NB4 (cell line): Measurements from ENCODE around the gene PLP2.

Experiments used
- MYC ChIP-seq: IDR thresholded peaks from 2 replicates; pipeline ENCODE4 v1.6.1; 2011; ENCODE audit warnings: low read depth, low read length
- POLR2A ChIP-seq: IDR thresholded peaks from 2 replicates; pipeline ENCODE4 v1.6.1; 2011; ENCODE audit warnings: mild to moderate bottlenecking; ENCODE audit not compliant: insufficient read length; ENCODE audit errors: extremely low read depth
- TF ChIP-seq, protein P1 (sequence below): IDR thresholded peaks from one replicate; pipeline ENCODE4 v1.5.1; 2012; ENCODE audit warnings: low read depth, low read length
- TF ChIP-seq, protein P2 (sequence below): IDR thresholded peaks from 2 replicates; pipeline ENCODE4 v1.6.1; 2011; ENCODE audit warnings: low read depth, low read length

DNA sequence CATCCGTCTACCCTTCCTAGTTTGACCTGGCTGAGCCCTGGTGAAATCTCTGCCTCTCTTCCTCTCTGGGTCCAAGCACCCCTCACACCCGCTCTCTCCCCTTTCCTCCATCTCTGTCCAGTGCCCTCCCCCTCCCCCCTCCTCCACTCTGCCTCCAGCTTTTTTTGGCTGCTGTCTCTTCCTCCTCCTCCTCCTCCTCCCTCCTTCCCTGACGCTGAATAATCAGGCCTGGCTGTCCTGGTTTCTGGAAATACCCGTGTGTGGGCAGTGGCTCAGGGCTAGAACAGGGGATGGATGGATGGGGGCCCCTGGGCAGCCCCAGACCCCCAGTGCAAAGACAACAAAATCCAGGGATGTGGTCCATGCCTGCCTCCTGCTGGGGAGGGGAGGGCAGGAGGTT lies 33.0 kb downstream of the PLP2 start:
- TF ChIP-seq, protein P1, sequence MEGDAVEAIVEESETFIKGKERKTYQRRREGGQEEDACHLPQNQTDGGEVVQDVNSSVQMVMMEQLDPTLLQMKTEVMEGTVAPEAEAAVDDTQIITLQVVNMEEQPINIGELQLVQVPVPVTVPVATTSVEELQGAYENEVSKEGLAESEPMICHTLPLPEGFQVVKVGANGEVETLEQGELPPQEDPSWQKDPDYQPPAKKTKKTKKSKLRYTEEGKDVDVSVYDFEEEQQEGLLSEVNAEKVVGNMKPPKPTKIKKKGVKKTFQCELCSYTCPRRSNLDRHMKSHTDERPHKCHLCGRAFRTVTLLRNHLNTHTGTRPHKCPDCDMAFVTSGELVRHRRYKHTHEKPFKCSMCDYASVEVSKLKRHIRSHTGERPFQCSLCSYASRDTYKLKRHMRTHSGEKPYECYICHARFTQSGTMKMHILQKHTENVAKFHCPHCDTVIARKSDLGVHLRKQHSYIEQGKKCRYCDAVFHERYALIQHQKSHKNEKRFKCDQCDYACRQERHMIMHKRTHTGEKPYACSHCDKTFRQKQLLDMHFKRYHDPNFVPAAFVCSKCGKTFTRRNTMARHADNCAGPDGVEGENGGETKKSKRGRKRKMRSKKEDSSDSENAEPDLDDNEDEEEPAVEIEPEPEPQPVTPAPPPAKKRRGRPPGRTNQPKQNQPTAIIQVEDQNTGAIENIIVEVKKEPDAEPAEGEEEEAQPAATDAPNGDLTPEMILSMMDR = no peak
- TF ChIP-seq MYC = no peak
- TF ChIP-seq POLR2A = no peak
- TF ChIP-seq, protein P2, sequence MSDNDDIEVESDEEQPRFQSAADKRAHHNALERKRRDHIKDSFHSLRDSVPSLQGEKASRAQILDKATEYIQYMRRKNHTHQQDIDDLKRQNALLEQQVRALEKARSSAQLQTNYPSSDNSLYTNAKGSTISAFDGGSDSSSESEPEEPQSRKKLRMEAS = no peak
